ENCODE data around the gene TPRX2. TPM values are rescaled to one million over a fixed set of nuclear protein-coding genes. Genes with fewer than 3 reads are reported as not detected.

Gene TPRX2
- total RNA-seq, 1 donor from 2014 or later: not detected

- no peak for TF ChIP-seq CTCF (IDR thresholded peaks at IDR 0.05; ENCODE audit: insufficient read depth, low read length, poor library complexity, severe bottlenecking)
Observed at GRCh38 chr19:47821460-47822020, 37.5 kb upstream of the TPRX2 start, which contains the start of gene CRX. Gene CRX, plus strand, starts transcription at chr19:47821937. Its CDS starts 12,507 bp downstream, at chr19:47834444.

GRCh38 chr19:47824396-47824795, 34.6 kb upstream of the TPRX2 start:
- no peaks in the 10 kb centered on the region for H3K36me3 ChIP-seq (ENCODE audit: control insufficient read depth, insufficient read depth, low read length)
- H3K4me3 ChIP-seq (ENCODE audit: low read depth, low read length): no peak overlapping the region
- DNase-seq (ENCODE audit: low read depth): no peak

More at GRCh38 chr19:47821460-47822020, 37.5 kb upstream of the TPRX2 start, which contains the start of gene CRX:
- Histone ChIP-seq H3K4me3 (ENCODE audit: low read depth, low read length) (no peak within 1 kb of the TSS), H3K27me3 (ENCODE audit: control insufficient read depth, insufficient read depth, low read length) (peaks cover 29% of the 10 kb centered on the region), H3K36me3 (ENCODE audit: control insufficient read depth, insufficient read depth, low read length) (no peaks in the 10 kb centered on the region)
- DNase-seq (ENCODE audit: low read depth): no peak

GRCh38 chr19:47826800-47827199, 32.2 kb upstream of the TPRX2 start:
- DNase-seq (ENCODE audit: low read depth): no peak
- no peak for TF ChIP-seq CTCF (IDR thresholded peaks at IDR 0.05; ENCODE audit: insufficient read depth, low read length, poor library complexity, severe bottlenecking)
- H3K27me3 ChIP-seq (ENCODE audit: control insufficient read depth, insufficient read depth, low read length): peaks cover 6% of the 10 kb centered on the region
- no peaks in the 10 kb centered on the region for H3K36me3 ChIP-seq (ENCODE audit: control insufficient read depth, insufficient read depth, low read length)
- H3K4me3 ChIP-seq (ENCODE audit: low read depth, low read length): no peak overlapping the region

More at GRCh38 chr19:47824396-47824795, 34.6 kb upstream of the TPRX2 start:
- H3K27me3 ChIP-seq (ENCODE audit: control insufficient read depth, insufficient read depth, low read length): peaks cover 26% of the 10 kb centered on the region
- no peak for TF ChIP-seq CTCF (IDR thresholded peaks at IDR 0.05; ENCODE audit: insufficient read depth, low read length, poor library complexity, severe bottlenecking)

GRCh38 chr19:47832723-47833122, 26.3 kb upstream of the TPRX2 start:
- Histone ChIP-seq H3K27me3 (ENCODE audit: control insufficient read depth, insufficient read depth, low read length) (no peaks in the 10 kb centered on the region), H3K36me3 (ENCODE audit: control insufficient read depth, insufficient read depth, low read length) (no peaks in the 10 kb centered on the region), H3K4me3 (ENCODE audit: low read depth, low read length) (no peak overlapping the region)
- no peak for DNase-seq (ENCODE audit: low read depth)
- no peak for TF ChIP-seq CTCF (IDR thresholded peaks at IDR 0.05; ENCODE audit: insufficient read depth, low read length, poor library complexity, severe bottlenecking)

GRCh38 chr19:47836038-47836437, 23.0 kb upstream of the TPRX2 start:
- Histone ChIP-seq H3K36me3 (ENCODE audit: control insufficient read depth, insufficient read depth, low read length) (no peaks in the 10 kb centered on the region), H3K27me3 (ENCODE audit: control insufficient read depth, insufficient read depth, low read length) (no peaks in the 10 kb centered on the region), H3K4me3 (ENCODE audit: low read depth, low read length) (no peak overlapping the region)
- no peak for DNase-seq (ENCODE audit: low read depth)
- TF ChIP-seq CTCF (IDR thresholded peaks at IDR 0.05; ENCODE audit: insufficient read depth, low read length, poor library complexity, severe bottlenecking): no peak

GRCh38 chr19:47839411-47839810, 19.6 kb upstream of the TPRX2 start:
- Histone ChIP-seq H3K4me3 (ENCODE audit: low read depth, low read length) (no peak overlapping the region), H3K36me3 (ENCODE audit: control insufficient read depth, insufficient read depth, low read length) (no peaks in the 10 kb centered on the region), H3K27me3 (ENCODE audit: control insufficient read depth, insufficient read depth, low read length) (peaks cover 4% of the 10 kb centered on the region)
- no peak for TF ChIP-seq CTCF (IDR thresholded peaks at IDR 0.05; ENCODE audit: insufficient read depth, low read length, poor library complexity, severe bottlenecking)
- no peak for DNase-seq (ENCODE audit: low read depth)

Data from kidney epithelial cell (primary cell).